ENCODE results near the gene FMR1NB.

Gene FMR1NB

GRCh38 chrX:147953976-147954375 is 27.2 kb upstream of the FMR1NB start:
- DNase-seq (ENCODE audit: extremely low read depth, low read depth): no peak
- H3K4me3 ChIP-seq (replicated peaks; ENCODE audit: low read depth, low read length): no peak overlapping the region
- no peak for TF ChIP-seq CTCF (IDR thresholded peaks at IDR 0.05; ENCODE audit: low read depth, low read length, missing control alignments)

- no peak for DNase-seq (ENCODE audit: extremely low read depth, low read depth)
- no peak overlapping the region for H3K4me3 ChIP-seq (replicated peaks; ENCODE audit: low read depth, low read length)
- no peak for TF ChIP-seq CTCF (IDR thresholded peaks at IDR 0.05; ENCODE audit: low read depth, low read length, missing control alignments)
Observed at GRCh38 chrX:147957291-147957690, 23.8 kb upstream of the FMR1NB start.

GRCh38 chrX:147958291-147958690 is 22.8 kb upstream of the FMR1NB start:
- H3K4me3 ChIP-seq (replicated peaks; ENCODE audit: low read depth, low read length): no peak overlapping the region
- DNase-seq (ENCODE audit: extremely low read depth, low read depth): no peak
- no peak for TF ChIP-seq CTCF (IDR thresholded peaks at IDR 0.05; ENCODE audit: low read depth, low read length, missing control alignments)

- no peak for TF ChIP-seq CTCF (IDR thresholded peaks at IDR 0.05; ENCODE audit: low read depth, low read length, missing control alignments)
- H3K4me3 ChIP-seq (replicated peaks; ENCODE audit: low read depth, low read length): no peak overlapping the region
- DNase-seq (ENCODE audit: extremely low read depth, low read depth): no peak
Observed at GRCh38 chrX:147960722-147961121, 20.4 kb upstream of the FMR1NB start.

- no peak for TF ChIP-seq CTCF (IDR thresholded peaks at IDR 0.05; ENCODE audit: low read depth, low read length, missing control alignments)
- H3K4me3 ChIP-seq (replicated peaks; ENCODE audit: low read depth, low read length): no peak overlapping the region
- DNase-seq (ENCODE audit: extremely low read depth, low read depth): no peak
Observed at GRCh38 chrX:147962476-147962875, 18.7 kb upstream of the FMR1NB start.

GRCh38 chrX:147978931-147979330 is 2.2 kb upstream of the FMR1NB start:
- no peak for TF ChIP-seq CTCF (IDR thresholded peaks at IDR 0.05; ENCODE audit: low read depth, low read length, missing control alignments)
- H3K4me3 ChIP-seq (replicated peaks; ENCODE audit: low read depth, low read length): no peak overlapping the region
- DNase-seq (ENCODE audit: extremely low read depth, low read depth): no peak

- no peak for DNase-seq (ENCODE audit: extremely low read depth, low read depth)
- TF ChIP-seq CTCF (IDR thresholded peaks at IDR 0.05; ENCODE audit: low read depth, low read length, missing control alignments): no peak
- H3K4me3 ChIP-seq (replicated peaks; ENCODE audit: low read depth, low read length): no peak overlapping the region
Observed at GRCh38 chrX:148020329-148020728, 39.2 kb downstream of the FMR1NB start.

All from HFF-Myc (cell line).